Smooth muscle cell (in vitro differentiated cells): Measurements from ENCODE around the gene TSSK3. TPM values are rescaled to one million over a fixed set of nuclear protein-coding genes. Genes with fewer than 3 reads are reported as not detected.

Source experiments
- DNase-seq: peaks from one replicate; lab custom pipeline; 2025; ENCODE audit not compliant: unreplicated experiment; lab: John Stamatoyannopoulos, UW
- H2AFZ ChIP-seq: fragments of 200-600 bp; sonication (generic); 2 replicates; pipeline ENCODE4 v1.6.0; 2016; ENCODE audit warnings: antibody characterized with exemption, low read depth, mild to moderate bottlenecking
- H3F3A ChIP-seq: fragments of 200-600 bp; sonication (generic); 2 replicates; pipeline ENCODE4 v1.6.0; 2017; ENCODE audit warnings: antibody characterized with exemption, low read depth
- H3K27ac ChIP-seq: fragments of 200-600 bp; sonication (generic); 2 replicates; pipeline ENCODE4 v1.5.1; 2016; ENCODE audit warnings: low read depth, mild to moderate bottlenecking
- H3K27me3 ChIP-seq: fragments of 200-600 bp; sonication (generic); 2 replicates; pipeline ENCODE4 v1.6.1; 2016; ENCODE audit warnings: low read depth, mild to moderate bottlenecking
- H3K36me3 ChIP-seq: fragments of 200-600 bp; sonication (generic); 2 replicates; pipeline ENCODE4 v1.5.1; 2016; ENCODE audit warnings: low read depth
- H3K4me1 ChIP-seq: fragments of 200-600 bp; sonication (generic); 2 replicates; pipeline ENCODE4 v1.5.1; 2016; ENCODE audit warnings: low read depth
- H3K4me2 ChIP-seq: fragments of 200-600 bp; sonication (generic); 2 replicates; pipeline ENCODE4 v1.6.0; 2016; ENCODE audit warnings: mild to moderate bottlenecking
- H3K4me3 ChIP-seq: fragments of 200-600 bp; sonication (generic); 2 replicates; pipeline ENCODE4 v1.5.1; 2016; ENCODE audit warnings: mild to moderate bottlenecking
- H3K79me2 ChIP-seq: fragments of 200-600 bp; sonication (generic); 2 replicates; pipeline ENCODE4 v1.6.0; 2016; ENCODE audit warnings: low read depth, mild to moderate bottlenecking
- H3K9ac ChIP-seq: fragments of 200-600 bp; sonication (generic); 2 replicates; pipeline ENCODE4 v1.6.0; 2016; ENCODE audit warnings: low read depth
- H3K9me3 ChIP-seq: fragments of 200-600 bp; sonication (generic); replicated peaks from 2 replicates; pipeline ENCODE4 v1.5.1; 2016; ENCODE audit warnings: low read depth
- H4K20me1 ChIP-seq: fragments of 200-600 bp; sonication (generic); 2 replicates; pipeline ENCODE4 v1.6.0; 2016; ENCODE audit warnings: low read depth
- CTCF ChIP-seq: fragments of 200-600 bp; sonication (generic); IDR thresholded peaks from 2 replicates; pipeline ENCODE4 v1.5.1; 2017; ENCODE audit warnings: borderline replicate concordance, mild to moderate bottlenecking, antibody characterized with exemption; ENCODE audit not compliant: insufficient read depth, poor library complexity, severe bottlenecking
- WGBS: methylation state at CpG from one replicate; pipeline ENCODE4 v1.1.7; 2016; ENCODE audit warnings: low lambda C conversion rate; 5-methylcytosine and 5-hydroxymethylcytosine counted together
- polyA plus RNA-seq: library from polyadenylated mRNA; unstranded; fragments of >200 nt; fragmentation: Nextera tagmentation; extraction: Ambion mirVana; gene quantifications from 2 replicates; pipeline ENCODE4 v1.2.1, GENCODE V29; 2016
- total RNA-seq: library from RNA; depleted of rRNA; stranded (reverse); fragments of >200 nt; gene quantifications from 2 replicates; pipeline ENCODE4 v1.2.3, GENCODE V29; 2014

Gene TSSK3
- total and polyA plus RNA-seq, 2 experiments from 2014 or later: 0.31 TPM; not detected in 1

- 95% methylated on average over 11 of the region's 11 CpGs for WGBS
- Histone ChIP-seq H3K4me1 (peaks cover 25% of the 10 kb centered on the region), H3K36me3 (no peaks in the 10 kb centered on the region), H3K4me2 (no peak overlapping the region), H3K27me3 (no peaks in the 10 kb centered on the region), H3K79me2 (no peaks in the 10 kb centered on the region), H2AFZ (no peak overlapping the region), H3F3A (peaks cover 4% of the 10 kb centered on the region), H3K9me3 (no peaks in the 10 kb centered on the region), H3K9ac (no peak overlapping the region), H3K27ac (no peak overlapping the region), H3K4me3 (no peak overlapping the region), H4K20me1 (no peaks in the 10 kb centered on the region)
- DNase-seq: no peak
- no peak for TF ChIP-seq CTCF
Measured at GRCh38 chr1:32341186-32341757, 21.1 kb upstream of the TSSK3 start.

GRCh38 chr1:32341971-32342370 lies 20.4 kb upstream of the TSSK3 start:
- Histone ChIP-seq H3K4me1 (peaks cover 18% of the 10 kb centered on the region), H3F3A (peaks cover 4% of the 10 kb centered on the region), H3K36me3 (no peaks in the 10 kb centered on the region), H3K4me2 (no peak overlapping the region), H2AFZ (no peak overlapping the region), H3K27ac (no peak overlapping the region), H3K9me3 (no peaks in the 10 kb centered on the region), H4K20me1 (no peaks in the 10 kb centered on the region), H3K9ac (no peak overlapping the region), H3K79me2 (no peaks in the 10 kb centered on the region), H3K27me3 (no peaks in the 10 kb centered on the region), H3K4me3 (no peak overlapping the region)
- 83% methylated on average over 5 of the region's 5 CpGs for WGBS
- no peak for TF ChIP-seq CTCF
- no peak for DNase-seq

- no peaks in the 10 kb centered on the region for H3K79me2 ChIP-seq
- H3K36me3 ChIP-seq: no peaks in the 10 kb centered on the region
- H3K9me3 ChIP-seq: no peaks in the 10 kb centered on the region
- H3K4me2 ChIP-seq: no peak overlapping the region
- H3F3A ChIP-seq: peaks cover 4% of the 10 kb centered on the region
- no peak overlapping the region for H3K9ac ChIP-seq
- no peaks in the 10 kb centered on the region for H4K20me1 ChIP-seq
- H3K4me3 ChIP-seq: no peak overlapping the region
- 94% methylated on average over 10 of the region's 10 CpGs for WGBS
- peaks cover 10% of the 10 kb centered on the region for H3K4me1 ChIP-seq
- no peaks in the 10 kb centered on the region for H3K27me3 ChIP-seq
- DNase-seq: no peak
- no peak overlapping the region for H2AFZ ChIP-seq
- no peak overlapping the region for H3K27ac ChIP-seq
- no peak for TF ChIP-seq CTCF
Measured at GRCh38 chr1:32342704-32343103, 19.6 kb upstream of the TSSK3 start.

GRCh38 chr1:32345289-32345827 lies 17.0 kb upstream of the TSSK3 start:
- DNase-seq: no peak
- Histone ChIP-seq H3K27me3 (no peaks in the 10 kb centered on the region), H3K4me1 (no peaks in the 10 kb centered on the region), H4K20me1 (no peaks in the 10 kb centered on the region), H3K79me2 (no peaks in the 10 kb centered on the region), H3K9me3 (no peaks in the 10 kb centered on the region), H2AFZ (no peak overlapping the region), H3F3A (peaks cover 9% of the 10 kb centered on the region), H3K9ac (no peak overlapping the region), H3K4me3 (no peak overlapping the region), H3K36me3 (no peaks in the 10 kb centered on the region), H3K27ac (no peak overlapping the region), H3K4me2 (no peak overlapping the region)
- WGBS: 87% methylated on average over 8 of the region's 8 CpGs
- no peak for TF ChIP-seq CTCF
